GM18951 (cell line): ENCODE measurements around the gene NUDT21.

Experiments used
- POLR2A ChIP-seq: IDR thresholded peaks from 4 replicates; pipeline ENCODE4 v1.6.1; 2011; ENCODE audit warnings: mild to moderate bottlenecking; ENCODE audit not compliant: insufficient read length, insufficient read depth; ENCODE audit errors: extremely low read depth
- in situ Hi-C: fragments of 300-500 bp; cut with MboI; formaldehyde crosslinking; loops from one replicate; pipeline ENCODE4 v1.12.0; 2022; ENCODE audit warnings: low sequenced_read_pairs, mixed read lengths, inconsistent platforms; ENCODE audit not compliant: unreplicated experiment

NUDT21 gene

GRCh38 chr16:56450275-56450985 is 702 bp downstream of the NUDT21 start:
- in situ Hi-C loops: no loop called here
- no peak for TF ChIP-seq POLR2A

GRCh38 chr16:56448005-56448404 is 3.1 kb downstream of the NUDT21 start:
- in situ Hi-C loops: no loop called here

GRCh38 chr16:56447286-56447685 is 3.8 kb downstream of the NUDT21 start:
- in situ Hi-C loops: no loop called here
- TF ChIP-seq POLR2A: no peak

More at GRCh38 chr16:56448005-56448404, 3.1 kb downstream of the NUDT21 start:
- TF ChIP-seq POLR2A: no peak

- in situ Hi-C loops: no loop called here
- no peak for TF ChIP-seq POLR2A
Measured at GRCh38 chr16:56438038-56438437, 13.1 kb downstream of the NUDT21 start.

DNA sequence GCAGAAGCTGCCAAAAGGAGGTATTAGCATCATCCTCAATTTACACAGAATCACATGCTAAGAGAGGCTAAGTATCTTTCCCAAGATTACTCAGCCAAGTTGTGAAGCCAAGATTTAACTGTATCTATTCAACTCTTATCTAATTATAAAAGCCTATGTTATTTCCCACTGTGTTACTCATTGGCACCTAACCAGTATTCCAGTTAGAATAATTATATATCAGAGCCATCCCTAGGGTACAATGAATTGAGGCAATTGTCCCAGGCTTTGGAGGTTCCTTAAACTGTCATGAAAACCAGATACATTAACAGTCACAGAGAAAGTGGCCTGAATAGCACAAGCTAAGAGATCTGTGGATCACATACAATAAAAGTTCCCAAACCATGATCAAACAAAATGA is 14.9 kb downstream of the NUDT21 start:
- no peak for TF ChIP-seq POLR2A
- in situ Hi-C loops: no loop called here

DNA sequence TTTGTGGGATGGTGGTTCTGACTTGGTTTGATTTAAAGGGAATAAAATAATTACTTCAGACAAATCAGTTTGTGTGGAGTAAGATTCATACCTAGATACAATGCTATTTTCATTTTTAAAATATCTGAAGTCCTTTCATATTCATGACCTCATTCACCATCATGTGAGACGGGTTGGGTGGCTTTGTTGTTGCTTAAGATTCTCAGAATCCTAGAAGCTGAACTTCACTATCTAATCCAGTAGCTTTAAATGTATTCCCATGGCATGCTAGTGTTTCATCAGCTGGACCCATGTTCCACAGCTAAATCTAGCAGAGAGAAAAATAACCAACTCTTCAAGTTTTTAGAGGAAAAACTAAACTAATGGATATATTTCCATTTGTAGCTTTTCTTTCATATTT is 23.0 kb downstream of the NUDT21 start:
- in situ Hi-C loops: no loop called here

GRCh38 chr16:56426585-56426984 is 24.5 kb downstream of the NUDT21 start:
- no peak for TF ChIP-seq POLR2A
- in situ Hi-C loops: no loop called here

More for the DNA sequence above, 23.0 kb downstream of the NUDT21 start:
- no peak for TF ChIP-seq POLR2A

DNA sequence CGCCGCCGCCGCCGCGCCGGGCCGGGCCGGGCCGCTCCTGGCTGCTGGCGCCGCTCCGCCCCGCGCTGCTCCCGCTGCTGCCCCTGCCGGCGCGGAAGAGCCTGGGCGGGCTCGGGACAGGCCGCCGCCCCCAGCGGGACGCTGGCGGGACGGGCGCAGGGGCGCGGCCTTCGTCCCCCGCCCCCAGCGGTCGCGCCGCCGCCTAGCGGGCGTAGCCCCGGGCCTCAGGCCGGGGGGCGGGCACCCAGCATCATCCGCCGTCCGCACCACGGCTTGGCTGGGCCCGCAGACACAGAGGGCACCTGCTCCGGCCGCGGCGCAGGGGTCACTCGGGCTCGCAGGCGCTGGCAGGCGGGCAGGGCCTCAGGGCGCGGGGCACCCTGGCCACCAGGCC is 25.7 kb downstream of the NUDT21 start, which contains the start of gene AMFR:
Gene AMFR, minus strand, starts transcription at position 107 of the 394 bp plus-strand sequence. CDS start 218 bp downstream, outside the sequence.
- peak; percentile 65 for TF ChIP-seq POLR2A
- in situ Hi-C loops: no loop called here

GRCh38 chr16:56424791-56425438 is 26.2 kb downstream of the NUDT21 start:
- in situ Hi-C loops: no loop called here
- no peak for TF ChIP-seq POLR2A

- in situ Hi-C loops: no loop called here
Measured at GRCh38 chr16:56424404-56424764, 26.7 kb downstream of the NUDT21 start.

DNA sequence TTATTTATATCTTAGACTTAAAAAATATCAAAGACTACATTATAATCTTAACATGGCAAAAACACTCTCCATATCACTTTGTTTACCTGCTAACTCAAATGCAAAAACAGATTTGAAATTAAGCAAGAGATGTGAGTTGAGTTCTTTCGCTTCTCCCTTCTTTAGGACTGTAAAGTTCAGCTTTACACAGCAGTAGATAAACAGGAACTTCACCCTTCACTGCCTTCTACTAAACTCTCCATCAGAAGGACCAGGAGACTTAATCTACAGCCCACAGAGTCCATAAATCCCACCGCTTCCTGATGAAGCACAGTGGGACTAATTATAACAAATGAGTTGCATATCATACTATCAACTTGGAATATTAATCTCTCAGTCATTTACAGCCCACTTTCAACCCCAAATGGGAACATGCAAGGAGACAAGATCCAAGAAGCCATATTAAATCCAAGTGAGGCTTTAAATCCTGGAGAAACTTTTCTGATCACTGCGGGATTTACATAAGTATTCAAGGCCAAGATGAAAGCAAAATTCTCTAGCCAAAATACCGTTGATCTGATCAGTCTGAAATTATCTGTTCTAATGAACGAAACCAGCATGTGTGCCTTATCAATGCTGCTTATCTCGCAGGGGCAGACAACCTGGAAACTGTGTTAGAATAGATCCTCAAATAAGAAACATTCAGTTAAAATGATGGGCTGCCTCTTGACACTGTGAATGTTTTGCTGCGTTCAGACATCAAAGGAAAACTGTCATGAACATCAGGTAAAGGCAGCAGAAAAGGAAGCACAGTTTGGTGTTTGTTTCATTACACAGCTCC is 27.3 kb downstream of the NUDT21 start:
- no peak for TF ChIP-seq POLR2A
- in situ Hi-C loops: no loop called here

More at GRCh38 chr16:56424404-56424764, 26.7 kb downstream of the NUDT21 start:
- TF ChIP-seq POLR2A: no peak

- in situ Hi-C loops: no loop called here
- no peak for TF ChIP-seq POLR2A
Measured at GRCh38 chr16:56422896-56423441, 28.2 kb downstream of the NUDT21 start.
